Measurements from ENCODE around the gene POTEB. TPM values are rescaled to one million over a fixed set of nuclear protein-coding genes. Genes with fewer than 3 reads are reported as not detected.
"Not testable (repeated sequence)": the region's sequence is repeated elsewhere in the genome, so short reads cannot be mapped to it uniquely, and the experiment has no call there.

POTEB gene
- total RNA-seq: not detected

DNA sequence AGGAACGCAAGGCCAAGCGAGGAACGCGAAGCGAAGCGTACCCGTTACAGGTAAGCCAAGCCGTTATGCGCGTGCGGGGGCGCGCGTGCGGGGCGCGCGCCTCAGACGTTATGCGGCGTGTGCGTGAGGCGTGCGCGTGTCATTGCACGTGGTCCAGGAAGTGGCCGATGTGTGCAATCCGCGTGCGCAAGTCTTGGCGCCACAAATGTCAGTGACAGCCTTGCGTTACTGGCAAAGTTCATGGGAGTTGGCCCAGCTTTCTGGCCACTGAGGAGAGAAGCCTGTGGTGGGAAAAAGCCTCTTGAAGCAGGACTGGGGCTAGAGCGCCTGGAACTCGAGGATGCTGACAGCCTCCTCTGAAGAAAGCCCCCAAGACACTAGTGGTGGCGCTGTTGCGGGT lies at the start of gene POTEB:
POTEB (minus strand) TSS at position 101 of the 400 bp plus-strand sequence. CDS start 489 bp downstream, outside the sequence.
- DNase-seq (ENCODE audit: low spot score): not testable (repeated sequence)

DNA sequence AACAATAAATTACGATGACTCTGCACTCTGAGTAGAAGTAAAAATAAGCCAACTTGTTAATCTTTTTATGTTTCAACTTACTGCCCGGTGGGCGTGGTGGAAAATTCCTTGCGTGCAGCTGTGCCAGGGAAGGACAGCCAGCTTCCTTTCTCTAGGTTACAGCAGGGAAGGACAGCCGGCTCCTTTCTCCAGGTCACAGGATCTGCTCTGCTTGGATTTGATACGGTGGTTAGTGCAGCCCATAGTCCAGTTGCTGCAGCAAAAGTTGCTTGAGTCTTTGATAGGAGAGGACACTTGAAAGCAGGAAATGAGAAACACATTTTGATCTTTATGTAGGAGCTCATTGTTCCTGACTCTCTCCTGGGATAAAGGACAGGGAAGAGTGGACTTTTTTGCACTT lies 13.4 kb upstream of the POTEB start:
- not testable (repeated sequence) for DNase-seq (ENCODE audit: low spot score)

- not testable (repeated sequence) for DNase-seq (ENCODE audit: low spot score)
Observed at GRCh38 chr15:21889542-21889941, 12.0 kb upstream of the POTEB start.

GRCh38 chr15:21838831-21839230 lies 38.7 kb downstream of the POTEB start:
- not testable (repeated sequence) for DNase-seq (ENCODE audit: low spot score)

Other genes starting within 250 kb of the POTEB start
- not detected for gene OR4M2, start 202.8 kb upstream of the POTEB start, total RNA-seq

Data from mucosa of gallbladder (tissue), 1 donor.